Right forelimb (tissue), 1 donor: ENCODE measurements around the gene TSNAXIP1.
A peak's percentile ranks its signal among the peaks of the same experiment; 100 is the strongest.
"Not testable (repeated sequence)": the region's sequence is repeated elsewhere in the genome, so short reads cannot be mapped to it uniquely, and the experiment has no call there.

Source experiments
- DNase-seq: peaks from one replicate; pipeline ENCODE4 v3.0.0-alpha.2; 2018

TSNAXIP1 gene

DNA sequence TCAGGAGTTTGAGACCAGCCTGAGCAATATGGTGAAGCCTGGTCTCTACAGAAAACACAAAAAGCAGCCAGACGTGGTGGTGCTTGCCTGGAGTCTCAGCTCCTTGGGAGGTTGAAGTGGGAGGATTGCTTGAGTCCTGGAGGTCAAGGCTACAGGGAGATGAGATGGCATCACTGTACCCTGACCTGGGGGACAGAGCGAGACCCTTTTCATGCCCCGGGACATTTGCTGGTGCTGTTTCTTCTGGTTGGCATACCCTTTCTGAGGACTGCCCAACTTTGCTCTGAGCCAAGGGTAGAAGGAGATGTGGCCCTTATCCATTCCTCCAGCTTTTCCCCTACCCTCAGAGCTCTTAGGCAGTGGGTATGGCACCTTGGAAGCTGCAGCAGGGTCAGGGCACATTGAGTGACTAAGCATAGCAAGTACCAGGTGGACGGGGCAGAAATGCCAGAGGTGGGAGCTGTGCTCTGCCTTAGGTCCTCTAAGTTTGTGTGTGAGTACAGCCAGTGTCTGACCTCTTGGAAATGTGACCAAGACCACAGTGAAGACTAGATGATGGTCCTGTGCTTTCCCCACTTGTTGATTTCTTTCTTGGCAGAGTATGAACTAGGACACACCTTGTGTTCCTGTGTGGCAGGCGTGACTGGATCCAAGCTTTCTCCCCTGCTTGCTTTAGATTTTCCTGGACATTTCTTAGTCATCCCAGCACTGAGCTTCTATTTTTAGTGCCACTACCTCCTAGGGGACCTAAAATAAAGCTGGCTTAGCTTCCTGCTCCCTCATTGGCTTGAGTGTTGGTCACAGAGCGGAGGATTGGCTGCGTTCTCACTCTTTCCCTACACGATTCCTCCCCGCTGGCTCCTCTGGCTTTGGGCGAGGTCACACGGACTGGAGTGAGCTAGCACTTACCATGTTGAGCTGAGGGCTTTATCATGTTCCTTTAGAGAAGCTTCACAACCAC is 56.2 kb downstream of the TSNAXIP1 start:
- DNase-seq = no peak

DNA sequence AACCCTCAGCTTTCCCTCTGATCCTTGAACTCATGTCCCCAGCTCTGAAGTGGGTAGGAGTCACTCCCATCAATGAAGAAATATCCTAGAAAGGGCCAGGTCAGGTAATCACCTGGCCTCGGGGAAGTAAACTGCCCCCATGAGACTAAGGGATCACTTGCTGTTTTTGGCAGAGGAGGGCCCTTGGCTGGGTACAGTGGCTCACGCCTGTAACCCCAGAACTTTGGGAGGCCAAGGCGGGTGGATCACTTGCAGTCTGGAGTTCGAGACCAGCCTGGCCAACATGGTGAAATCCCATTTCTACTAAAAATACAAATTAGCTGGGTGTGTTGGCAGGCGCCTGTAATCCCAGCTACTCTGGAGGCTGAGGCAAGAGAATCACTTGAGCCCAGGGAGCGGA is 57.4 kb downstream of the TSNAXIP1 start:
- DNase-seq = not testable (repeated sequence)

DNA sequence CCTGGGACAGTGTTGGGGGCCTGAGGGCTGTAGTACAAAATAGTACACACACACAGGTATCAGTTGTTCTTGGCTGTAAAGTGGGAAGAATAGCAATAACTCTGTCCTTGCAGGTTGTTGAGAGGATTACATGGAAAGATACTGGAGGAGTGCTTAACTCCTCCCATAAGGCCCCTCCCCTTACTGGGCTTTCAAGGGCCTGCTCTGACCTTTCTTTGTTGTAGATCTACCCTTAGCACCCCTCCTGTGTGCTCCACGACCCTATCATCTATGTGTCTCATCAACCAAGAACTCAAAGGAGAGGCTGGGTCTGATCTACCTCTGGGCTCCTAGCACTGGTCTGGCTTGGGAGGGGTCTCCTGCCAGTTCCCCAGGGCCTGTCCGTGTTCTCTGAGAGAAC is 57.9 kb downstream of the TSNAXIP1 start:
- DNase-seq = no peak

DNA sequence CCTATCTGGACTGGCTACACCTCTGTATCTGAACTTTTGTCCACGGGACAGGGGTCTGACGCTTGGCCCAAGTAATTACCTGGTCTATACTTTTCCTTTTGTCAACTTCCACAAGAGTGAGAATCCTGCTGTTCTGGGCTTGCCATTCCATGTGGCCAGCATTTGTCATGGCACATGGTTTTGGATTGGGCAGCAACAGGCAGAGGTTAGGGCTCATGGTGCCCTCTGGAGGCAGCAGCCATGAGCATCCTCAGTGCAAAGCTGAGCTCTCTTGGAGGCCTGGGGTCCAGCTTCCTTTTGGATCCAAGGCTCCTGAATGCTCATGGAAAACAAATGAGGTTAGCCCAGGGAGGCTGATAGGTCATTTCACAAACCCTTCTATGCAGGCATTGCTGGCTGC is 58.6 kb downstream of the TSNAXIP1 start:
- DNase-seq = no peak

DNA sequence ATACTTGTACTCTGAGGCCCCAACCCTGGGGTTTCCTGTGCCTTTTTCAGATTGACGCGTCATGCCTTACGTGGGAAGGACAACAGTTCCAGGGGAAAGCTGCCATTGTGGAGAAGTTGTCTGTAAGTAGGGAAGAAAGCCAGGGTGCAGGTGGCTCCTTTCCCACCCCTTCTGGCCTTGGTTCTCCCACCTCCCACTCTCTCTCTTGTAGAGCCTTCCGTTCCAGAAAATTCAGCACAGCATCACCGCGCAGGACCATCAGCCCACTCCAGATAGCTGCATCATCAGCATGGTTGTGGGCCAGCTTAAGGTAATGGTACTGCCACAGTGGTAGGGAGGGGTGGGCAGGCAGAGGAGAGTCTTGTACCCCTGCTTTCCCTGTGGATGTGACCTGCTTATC is 61.6 kb downstream of the TSNAXIP1 start:
- DNase-seq = no peak

DNA sequence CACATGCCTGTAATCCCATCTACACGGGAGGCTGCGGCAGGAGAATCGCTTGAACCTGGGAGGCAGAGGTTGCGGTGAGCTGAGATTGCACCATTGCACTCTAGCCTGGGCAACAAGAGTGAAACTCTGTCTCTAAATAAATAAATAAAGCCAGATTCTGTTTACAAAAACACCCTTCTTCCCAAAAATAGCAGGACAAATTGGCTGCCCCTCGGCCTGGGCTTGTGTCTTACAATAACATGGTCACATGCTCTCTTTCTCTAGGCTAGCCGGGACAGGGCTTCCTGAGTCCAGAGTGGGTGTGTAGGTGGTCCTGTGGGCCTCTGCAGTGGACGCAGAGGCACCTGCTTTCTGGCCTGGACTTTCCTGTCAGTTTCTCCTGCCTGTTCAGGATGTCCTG is 63.0 kb downstream of the TSNAXIP1 start:
- DNase-seq = no peak

DNA sequence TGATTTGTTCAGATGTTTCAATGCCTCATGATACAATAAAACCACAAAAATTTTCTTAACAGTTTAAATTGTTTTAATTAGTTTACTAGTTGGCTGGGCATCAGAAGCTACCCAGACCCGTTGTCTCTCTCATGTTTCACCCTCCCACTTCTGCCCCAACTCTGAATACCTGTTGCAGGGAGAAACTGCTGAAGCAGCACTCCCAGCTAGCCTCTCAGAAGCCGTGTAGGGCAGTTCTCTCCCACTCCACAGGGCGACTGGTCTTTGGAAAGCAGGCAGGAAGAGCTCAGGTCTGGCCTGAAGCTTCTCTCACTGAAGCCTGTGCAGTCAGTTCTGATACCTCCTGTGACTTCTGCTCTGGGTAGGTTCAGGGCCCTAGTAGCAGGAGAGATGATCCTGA is 64.6 kb downstream of the TSNAXIP1 start:
- no peak for DNase-seq

DNA sequence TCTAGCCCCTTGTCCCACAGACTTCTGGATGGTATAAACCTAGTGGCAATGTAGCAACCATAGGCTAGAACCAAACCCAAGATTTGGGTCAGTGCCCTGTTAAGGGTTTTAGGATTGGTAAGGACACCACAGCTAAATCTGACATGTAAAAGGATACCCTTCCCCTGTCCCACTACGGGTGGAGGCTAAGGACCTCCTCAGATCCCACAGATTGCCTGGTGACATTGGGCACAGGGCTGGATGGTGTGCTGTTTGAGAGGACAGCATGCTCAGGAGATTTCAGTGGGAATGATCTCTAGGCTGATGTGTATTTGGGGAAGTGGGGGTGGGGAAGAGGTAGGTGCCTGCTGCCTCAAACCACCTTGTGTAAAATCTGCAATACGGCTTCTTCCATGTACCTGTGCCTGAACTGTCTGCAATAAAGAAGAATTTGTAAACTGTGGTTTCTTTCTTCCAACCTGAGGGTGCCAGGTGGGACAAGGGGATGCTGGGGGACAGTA is 65.5 kb downstream of the TSNAXIP1 start:
- no peak for DNase-seq

DNA sequence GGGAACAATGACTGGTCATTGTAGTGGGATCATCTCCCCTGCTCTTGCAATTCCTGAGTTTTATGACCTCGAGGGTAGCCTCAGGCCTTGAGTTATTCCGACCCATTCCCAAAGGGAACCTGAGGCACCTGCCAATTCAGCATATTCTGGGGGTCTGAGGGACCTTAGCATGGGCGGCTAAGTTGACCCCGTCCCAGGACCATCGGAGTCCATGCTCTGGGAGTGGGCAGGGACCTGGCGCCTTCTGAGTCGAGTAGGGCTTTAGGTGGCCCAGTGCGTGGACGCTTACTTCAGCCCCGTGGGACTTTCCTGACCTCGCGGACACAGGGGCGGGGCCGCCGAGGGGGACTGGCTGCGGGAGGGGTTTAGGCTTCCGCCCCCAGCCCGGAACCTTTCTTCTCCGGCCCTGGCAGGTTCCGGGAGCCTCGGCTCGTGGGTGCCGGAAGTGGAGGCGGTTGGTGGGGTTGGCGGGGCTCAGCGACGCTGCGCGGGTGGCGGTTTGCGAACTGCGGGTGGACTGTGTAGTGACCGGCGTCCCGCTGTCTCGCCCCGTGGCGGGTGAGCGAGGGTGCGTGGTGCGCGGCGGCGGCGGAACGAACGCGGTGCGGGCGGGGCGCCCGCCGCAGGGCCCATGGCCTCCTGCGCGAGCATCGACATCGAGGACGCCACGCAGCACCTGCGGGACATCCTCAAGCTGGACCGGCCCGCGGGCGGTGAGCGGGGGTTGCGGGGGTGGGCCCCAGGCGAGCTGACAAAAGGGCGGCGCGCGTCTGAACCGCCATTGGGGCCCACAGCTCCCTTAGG is 66.1 kb downstream of the TSNAXIP1 start, which contains the start of gene EDC4:
Gene EDC4, plus strand, starts transcription at position 422 of the 804 bp plus-strand sequence. Its CDS starts 210 bp downstream, at position 632.
- DNase-seq = peak; percentile 88

DNA sequence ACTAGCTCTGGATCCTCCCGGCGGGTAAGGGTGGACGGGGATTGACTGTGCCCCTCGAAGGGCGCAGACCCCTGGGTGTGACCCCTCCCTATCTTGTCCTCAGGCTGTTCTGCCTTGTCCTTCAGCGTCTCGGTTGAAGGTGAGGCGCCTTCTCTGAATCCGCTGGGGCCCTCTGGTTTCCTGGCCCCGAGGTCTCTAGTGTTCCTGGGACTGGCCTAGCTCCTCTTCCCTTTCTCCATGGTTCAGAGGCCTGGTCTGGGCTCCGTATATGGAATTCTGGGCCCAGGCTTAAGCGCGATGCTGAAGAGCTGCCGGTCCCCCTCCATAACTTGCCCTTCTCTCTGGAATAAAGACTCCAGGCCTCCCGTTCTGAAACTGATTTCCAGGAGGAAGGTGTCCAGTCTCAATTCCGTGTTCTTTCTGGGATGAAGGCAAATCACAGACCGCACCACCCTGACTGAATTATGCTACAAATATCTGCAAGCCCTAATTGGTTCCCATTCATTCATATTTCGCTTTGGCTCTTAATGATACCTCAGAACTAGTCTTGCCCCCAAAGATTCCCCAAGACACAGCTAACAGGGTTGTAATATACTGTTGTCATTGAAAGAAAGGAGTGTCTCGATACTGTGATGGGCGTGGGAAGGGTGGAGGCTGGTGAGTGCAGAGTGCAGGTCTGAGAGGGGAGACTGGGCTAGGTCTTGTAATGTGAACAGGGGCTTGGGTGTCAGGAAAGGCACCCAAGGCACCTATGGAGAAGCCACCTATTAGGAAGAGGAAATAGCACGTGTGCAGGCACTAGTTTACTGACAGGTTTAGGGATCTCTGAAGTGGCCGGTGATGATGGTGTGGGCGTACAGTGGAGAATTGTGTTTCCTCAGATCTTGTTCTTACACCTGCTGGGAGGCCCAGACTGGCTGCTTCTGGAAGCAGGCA is 67.0 kb downstream of the TSNAXIP1 start:
- DNase-seq = no peak

DNA sequence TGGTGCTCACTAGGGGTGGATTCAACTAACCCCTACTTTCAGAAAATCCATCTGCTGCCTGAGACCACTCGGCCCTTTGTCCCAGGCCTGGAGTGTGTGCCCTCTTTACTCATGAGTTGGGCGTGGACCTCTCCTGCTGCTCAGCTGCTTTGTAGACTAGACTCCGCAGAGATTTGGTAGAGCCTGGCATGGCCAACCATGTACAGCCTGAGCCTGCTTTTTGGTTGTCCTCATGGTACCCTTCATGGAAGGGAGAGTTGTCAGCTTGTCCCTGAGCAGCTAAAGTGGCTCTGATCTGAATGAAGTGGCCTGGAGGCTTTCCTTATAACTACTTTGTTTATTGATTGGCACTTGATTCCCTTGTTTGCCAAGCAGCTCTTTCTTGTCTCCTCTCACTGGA is 67.7 kb downstream of the TSNAXIP1 start:
- DNase-seq = no peak

DNA sequence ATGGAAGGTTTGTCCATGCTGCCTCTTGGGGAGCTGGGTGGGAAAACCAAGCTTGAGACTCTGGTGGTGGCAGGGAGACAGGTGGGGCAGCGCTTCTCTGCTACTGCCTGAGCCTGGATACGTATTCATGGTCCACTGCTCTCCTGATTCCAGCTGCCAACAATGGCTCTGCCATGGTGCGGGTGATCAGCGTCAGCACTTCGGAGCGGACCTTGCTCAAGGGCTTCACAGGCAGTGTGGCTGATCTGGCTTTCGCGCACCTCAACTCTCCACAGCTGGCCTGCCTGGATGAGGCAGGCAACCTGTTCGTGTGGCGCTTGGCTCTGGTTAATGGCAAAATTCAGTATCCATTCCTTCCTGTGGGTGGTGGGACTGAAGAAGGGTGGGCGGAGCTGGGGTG is 70.4 kb downstream of the TSNAXIP1 start:
- no peak for DNase-seq
